ENCODE measurements around the gene SEC31B. TPM values are rescaled to one million over a fixed set of nuclear protein-coding genes. Genes with fewer than 3 reads are reported as not detected.

Gene SEC31B
- total and polyA plus RNA-seq, 2 of the 8 experiments (the other 6 are each of a cell fraction or from before 2014, with no cell fraction given), result 4.1 to 5.3 TPM

DNA sequence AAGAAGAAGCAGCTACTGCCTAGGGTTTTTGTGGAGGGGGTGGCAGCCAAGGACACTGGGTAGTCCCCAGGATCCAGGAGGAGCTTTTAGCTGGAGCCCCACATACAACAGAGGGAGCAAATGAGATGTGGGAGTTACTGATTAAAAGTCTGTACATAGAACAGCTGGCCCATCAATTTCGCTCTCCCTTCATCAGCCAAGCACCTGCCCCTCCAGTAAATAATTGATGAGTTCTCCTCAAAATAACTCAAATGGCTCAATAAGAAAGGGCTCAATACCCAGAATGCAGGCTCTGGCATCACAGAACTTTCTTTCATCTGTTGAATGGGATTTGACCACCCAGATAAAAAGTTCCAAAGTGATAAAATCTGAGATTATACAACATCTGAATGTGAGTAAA, 72.0 kb downstream of the SEC31B start (continued):
- TF ChIP-seq, protein P1, sequence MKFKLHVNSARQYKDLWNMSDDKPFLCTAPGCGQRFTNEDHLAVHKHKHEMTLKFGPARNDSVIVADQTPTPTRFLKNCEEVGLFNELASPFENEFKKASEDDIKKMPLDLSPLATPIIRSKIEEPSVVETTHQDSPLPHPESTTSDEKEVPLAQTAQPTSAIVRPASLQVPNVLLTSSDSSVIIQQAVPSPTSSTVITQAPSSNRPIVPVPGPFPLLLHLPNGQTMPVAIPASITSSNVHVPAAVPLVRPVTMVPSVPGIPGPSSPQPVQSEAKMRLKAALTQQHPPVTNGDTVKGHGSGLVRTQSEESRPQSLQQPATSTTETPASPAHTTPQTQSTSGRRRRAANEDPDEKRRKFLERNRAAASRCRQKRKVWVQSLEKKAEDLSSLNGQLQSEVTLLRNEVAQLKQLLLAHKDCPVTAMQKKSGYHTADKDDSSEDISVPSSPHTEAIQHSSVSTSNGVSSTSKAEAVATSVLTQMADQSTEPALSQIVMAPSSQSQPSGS (IDR thresholded peaks at IDR 0.05; ENCODE audit: low read length), result no peak

All from H1 (cell line).